DOHH2 (cell line): ENCODE results near the gene PNMA1.

Experiments used
- CTCF ChIP-seq: fragments of 200-600 bp; sonication (generic); IDR thresholded peaks from one replicate; pipeline ENCODE4 v1.5.1; 2014; ENCODE audit warnings: antibody characterized with exemption, mild to moderate bottlenecking, low read depth, low read length; ENCODE audit not compliant: poor library complexity, severe bottlenecking
- EZH2phosphoT487 ChIP-seq: fragments of 200-600 bp; sonication (generic); IDR thresholded peaks from 2 replicates; pipeline ENCODE4 v1.6.1; 2017; ENCODE audit warnings: borderline replicate concordance, mild to moderate bottlenecking, antibody characterized with exemption, low read length, moderate library complexity, mixed read lengths

GRCh38 chr14:73746520-73747378, 32.6 kb upstream of the PNMA1 start:
- TF ChIP-seq CTCF (peak; percentile 36), EZH2phosphoT487 (no peak)
